Measurements from ENCODE around the gene MCIDAS. TPM values are rescaled to one million over a fixed set of nuclear protein-coding genes. Genes with fewer than 3 reads are reported as not detected.

The MCIDAS gene
- total and polyA plus RNA-seq, 2 of the 13 experiments (the other 11 are each of a cell fraction or from before 2014, with no cell fraction given), result not detected

GRCh38 chr5:55222985-55223811, 3.9 kb downstream of the MCIDAS start:
- POLR2A ChIA-PET, result no interaction called here
- TF ChIP-seq IRF1 (CRISPR knock-in tag; IDR thresholded peaks at IDR 0.05; ENCODE audit: low read depth) (no peak), ZNF678 (CRISPR knock-in tag; IDR thresholded peaks at IDR 0.05) (no peak), CCAR2 (optimal IDR thresholded peaks at IDR 0.05; ENCODE audit: low read depth, low read length) (no peak), SMAD1 (CRISPR knock-in tag; IDR thresholded peaks at IDR 0.05; ENCODE audit: borderline replicate concordance, low read depth) (no peak), MTERF4 (CRISPR knock-in tag; IDR thresholded peaks at IDR 0.05) (no peak), SNAPC4 (CRISPR knock-in tag; IDR thresholded peaks at IDR 0.05) (no peak), ATF3 (CRISPR knock-in tag; IDR thresholded peaks at IDR 0.05) (no peak), MIER3 (CRISPR knock-in tag; IDR thresholded peaks at IDR 0.05; ENCODE audit: borderline replicate concordance) (no peak), KLF15 (CRISPR knock-in tag; IDR thresholded peaks at IDR 0.05; ENCODE audit: borderline replicate concordance) (no peak), JUND (CRISPR knock-in tag; IDR thresholded peaks at IDR 0.05) (no peak), MTA3 (CRISPR knock-in tag; IDR thresholded peaks at IDR 0.05) (no peak)

More at GRCh38 chr5:55222985-55223811, 3.9 kb downstream of the MCIDAS start:
- Histone ChIP-seq H3K4me2 (ENCODE audit: low read depth, low read length) (no peak overlapping the region), H4K20me1 (ENCODE audit: insufficient read depth, low read length) (no peaks in the 10 kb centered on the region), H3K9me3 (ENCODE audit: low read length) (no peaks in the 10 kb centered on the region), H2AFZ (ENCODE audit: low read length) (no peak overlapping the region), H3K9ac (ENCODE audit: insufficient read depth, low read depth, low read length) (no peak overlapping the region), H3K4me1 (ENCODE audit: insufficient read depth, low read length) (no peaks in the 10 kb centered on the region; the same call in 1 of the 2 replicates), H3K4me3 (replicated peaks in 1 of 3; ENCODE audit: insufficient read depth in 1 of 3, low read depth in 2 of 3, low read length in 3 of 3) (no peak overlapping the region), H3K27ac (ENCODE audit: extremely low read length, insufficient read depth, low read length) (no peak overlapping the region), H3K79me2 (ENCODE audit: insufficient read depth, low read length) (no peaks in the 10 kb centered on the region), H3K27me3 (ENCODE audit: control insufficient read depth in 1 of 2, insufficient read depth in 2 of 2, low read length in 2 of 2) (peaks cover 1 to 34% of the 10 kb centered on the region in 2 experiments), H3K36me3 (replicated peaks in 1 of 2; ENCODE audit: control insufficient read depth in 1 of 2, insufficient read depth in 2 of 2, low read length in 2 of 2) (no peaks in the 10 kb centered on the region)
- no peak for ATAC-seq
- in situ Hi-C loops (cut with HindIII; ENCODE audit: extremely low pct_ligation_motif_present, low pct_unique_long_range_greater_than_20kb) (no loop called here), intact Hi-C loops (cut with micrococcal nuclease; ENCODE audit: unreplicated experiment) (no loop called here)
- CTCF ChIA-PET (ENCODE audit: low intra/inter-chr PET ratio, low total read pairs), result no interaction called here
- WGBS (ENCODE audit: low lambda C conversion rate), result 82% methylated on average over 38 of the region's 61 CpGs
- no peak for DNase-seq (ENCODE audit: low spot score)
- no TSS peak for BruUV-seq (replicated peaks)
- FAIRE-seq, result no peak
